Muscle layer of colon (tissue), 2 donors: ENCODE results near the gene THOC7.

Source experiments
- H3K27ac ChIP-seq: one replicate; pipeline ENCODE4 v1.7.0; 2013; ENCODE audit warnings: low read depth, mild to moderate bottlenecking, low read length, moderate library complexity
- H3K27me3 ChIP-seq, 2 donors: one replicate each; pipeline ENCODE4 v1.7.0; 2013; ENCODE audit warnings: low read length in 2 of 2, mild to moderate bottlenecking in 2 of 2; ENCODE audit not compliant: insufficient read depth in 2 of 2, control insufficient read depth in 1 of 2
- H3K36me3 ChIP-seq: one replicate; pipeline ENCODE4 v1.7.0; 2013; ENCODE audit warnings: mild to moderate bottlenecking, low read length; ENCODE audit not compliant: insufficient read depth
- H3K4me1 ChIP-seq: one replicate; pipeline ENCODE4 v1.7.0; 2013; ENCODE audit warnings: mild to moderate bottlenecking, low read length; ENCODE audit not compliant: insufficient read depth
- H3K4me3 ChIP-seq, 2 donors: one replicate each; pipeline ENCODE4 v1.7.0; 2013; ENCODE audit warnings: low read length in 2 of 2, low read depth in 1 of 2, mild to moderate bottlenecking in 1 of 2, moderate library complexity in 1 of 2
- H3K9ac ChIP-seq: one replicate; pipeline ENCODE4 v1.7.0; 2013; ENCODE audit warnings: low read length
- H3K9me3 ChIP-seq: one replicate; pipeline ENCODE4 v1.7.0; 2013; ENCODE audit warnings: mild to moderate bottlenecking, low read length
- donor health status: abdominal sarcoma.
- donor health status: Adenocarcinoma of cecum.

THOC7 gene

GRCh38 chr3:63857311-63857710 lies 6.3 kb downstream of the THOC7 start:
- no peaks in the 10 kb centered on the region for H3K9me3 ChIP-seq
- H3K27ac ChIP-seq = no peak overlapping the region
- no peaks in the 10 kb centered on the region for H3K27me3 ChIP-seq
- no peak overlapping the region for H3K4me3 ChIP-seq
- peaks cover 9% of the 10 kb centered on the region for H3K4me1 ChIP-seq
- no peak overlapping the region for H3K9ac ChIP-seq
- no peaks in the 10 kb centered on the region for H3K36me3 ChIP-seq

DNA sequence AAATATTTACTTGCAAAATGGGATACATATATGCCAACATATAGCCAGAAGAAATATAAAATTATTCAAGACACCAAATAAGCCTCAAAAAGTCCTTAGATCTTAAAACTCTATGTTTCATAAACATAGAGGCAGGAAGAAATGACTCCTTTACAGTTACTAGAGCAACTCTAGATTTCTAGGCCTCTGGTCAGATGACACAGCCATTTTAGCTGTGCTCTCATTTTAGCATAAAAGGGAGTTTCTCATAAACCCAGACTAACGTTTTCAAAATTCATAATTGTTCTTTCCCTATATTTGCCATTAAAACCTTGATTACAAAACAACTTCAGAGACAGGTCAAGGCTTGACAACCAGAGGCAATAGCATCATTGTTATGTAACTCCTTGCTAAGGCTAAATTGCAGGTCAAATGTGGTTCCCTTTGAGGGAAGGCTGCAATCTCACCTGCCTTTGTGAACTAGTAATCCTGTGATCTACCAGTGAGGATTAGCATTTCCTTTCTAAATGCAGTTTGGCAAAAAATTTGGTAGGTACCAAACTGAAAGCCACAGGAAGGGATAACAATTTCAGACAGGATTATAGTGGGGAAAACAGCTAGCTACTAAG lies 8.2 kb downstream of the THOC7 start:
- Histone ChIP-seq H3K36me3 (no peaks in the 10 kb centered on the region), H3K9ac (no peak overlapping the region), H3K27me3 (no peaks in the 10 kb centered on the region), H3K4me3 (no peak overlapping the region), H3K4me1 (no peaks in the 10 kb centered on the region), H3K27ac (no peak overlapping the region), H3K9me3 (no peaks in the 10 kb centered on the region)

DNA sequence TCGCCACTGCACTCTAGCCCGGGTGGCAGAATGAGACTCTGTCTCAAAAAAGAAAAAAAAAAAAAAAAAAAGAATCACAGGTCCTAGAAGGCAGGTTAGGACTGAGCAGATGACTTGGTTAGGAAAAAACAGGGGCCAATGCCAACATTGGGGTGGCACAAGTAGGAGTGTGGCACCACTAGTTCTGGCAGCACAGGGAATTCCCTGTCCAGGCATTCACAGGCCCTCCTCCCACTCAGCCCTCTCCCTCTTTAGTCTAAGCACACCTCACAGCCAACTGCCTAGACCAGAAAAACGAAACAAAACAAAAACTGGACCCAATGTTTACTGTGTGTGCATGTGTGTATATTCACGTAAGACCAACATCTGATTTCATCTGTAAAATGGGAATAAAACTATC lies 10.5 kb downstream of the THOC7 start:
- no peak overlapping the region for H3K27ac ChIP-seq
- no peak overlapping the region for H3K9ac ChIP-seq
- H3K27me3 ChIP-seq = no peaks in the 10 kb centered on the region
- no peaks in the 10 kb centered on the region for H3K4me1 ChIP-seq
- H3K9me3 ChIP-seq = no peaks in the 10 kb centered on the region
- no peaks in the 10 kb centered on the region for H3K36me3 ChIP-seq
- H3K4me3 ChIP-seq = no peak overlapping the region

DNA sequence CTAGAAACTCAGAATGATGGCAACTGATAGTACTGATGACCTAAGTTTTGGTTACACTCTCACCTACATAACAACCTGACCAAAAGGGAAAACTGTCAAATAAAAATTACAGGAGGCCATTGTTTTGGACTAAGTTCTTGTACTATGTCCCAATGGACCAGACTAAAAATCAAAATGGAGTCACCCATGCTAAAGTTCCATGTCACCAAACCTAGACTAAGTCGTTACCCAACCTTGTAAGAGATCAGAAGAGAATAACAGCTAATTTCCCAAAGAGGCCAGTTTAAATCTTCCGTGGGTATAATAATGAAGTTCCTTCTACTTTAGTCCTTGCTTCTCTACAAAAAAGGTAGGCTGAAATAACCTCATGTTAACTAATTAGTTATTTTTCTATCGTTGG lies 12.3 kb downstream of the THOC7 start:
- H3K27ac ChIP-seq = no peak overlapping the region
- no peak overlapping the region for H3K9ac ChIP-seq
- no peaks in the 10 kb centered on the region for H3K4me1 ChIP-seq
- H3K27me3 ChIP-seq = no peaks in the 10 kb centered on the region
- no peaks in the 10 kb centered on the region for H3K36me3 ChIP-seq
- no peak overlapping the region for H3K4me3 ChIP-seq
- no peaks in the 10 kb centered on the region for H3K9me3 ChIP-seq

DNA sequence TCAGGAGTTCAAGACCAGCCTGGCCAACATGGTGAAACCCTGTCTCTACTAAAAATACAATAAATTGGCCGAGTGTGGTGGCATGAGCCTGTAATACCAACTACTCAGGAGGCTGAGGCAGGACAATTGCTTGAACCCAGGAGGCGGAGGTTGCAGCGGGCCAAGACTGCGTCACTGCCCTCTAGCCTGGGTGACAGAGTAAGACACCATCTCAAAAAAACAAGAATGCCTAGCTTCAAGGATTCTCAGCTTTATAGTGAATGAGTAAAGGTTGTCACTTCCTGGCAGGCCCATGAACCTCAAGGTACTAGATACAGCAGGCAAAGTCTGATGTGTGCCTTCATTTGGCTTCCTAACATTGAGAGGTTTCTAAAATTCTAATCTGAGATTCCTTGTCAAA lies 14.4 kb downstream of the THOC7 start:
- Histone ChIP-seq H3K4me3 (no peak overlapping the region), H3K27me3 (no peaks in the 10 kb centered on the region), H3K27ac (no peak overlapping the region), H3K4me1 (no peaks in the 10 kb centered on the region), H3K9ac (no peak overlapping the region), H3K36me3 (no peaks in the 10 kb centered on the region), H3K9me3 (no peaks in the 10 kb centered on the region)

GRCh38 chr3:63847718-63848450 lies 15.7 kb downstream of the THOC7 start:
- no peaks in the 10 kb centered on the region for H3K4me1 ChIP-seq
- no peaks in the 10 kb centered on the region for H3K9me3 ChIP-seq
- H3K27ac ChIP-seq = no peak overlapping the region
- H3K27me3 ChIP-seq = no peaks in the 10 kb centered on the region
- no peaks in the 10 kb centered on the region for H3K36me3 ChIP-seq
- no peak overlapping the region for H3K4me3 ChIP-seq
- no peak overlapping the region for H3K9ac ChIP-seq

DNA sequence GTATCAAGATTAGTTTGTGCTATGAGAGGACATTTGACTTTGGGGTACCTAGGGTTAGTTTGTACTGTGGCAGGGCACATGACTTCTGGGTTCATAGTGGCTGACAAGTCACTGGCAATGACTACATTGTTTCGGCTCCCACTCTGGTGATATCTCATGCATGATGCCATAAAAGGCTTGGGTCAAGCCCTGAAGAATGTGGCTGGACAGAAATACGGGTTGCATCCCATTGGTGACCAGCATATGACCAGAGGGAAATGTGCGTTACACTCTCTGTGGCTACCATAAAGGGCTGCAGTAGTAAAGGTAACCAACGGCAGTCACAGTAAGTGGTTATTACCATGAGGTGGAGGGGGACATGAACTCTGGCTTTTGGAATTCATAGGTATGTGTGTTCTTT lies 18.4 kb downstream of the THOC7 start:
- no peaks in the 10 kb centered on the region for H3K36me3 ChIP-seq
- no peaks in the 10 kb centered on the region for H3K4me1 ChIP-seq
- no peak overlapping the region for H3K9ac ChIP-seq
- H3K27ac ChIP-seq = no peak overlapping the region
- no peaks in the 10 kb centered on the region for H3K9me3 ChIP-seq
- H3K4me3 ChIP-seq = no peak overlapping the region
- H3K27me3 ChIP-seq = no peaks in the 10 kb centered on the region

- Histone ChIP-seq H3K9me3 (no peaks in the 10 kb centered on the region), H3K36me3 (no peaks in the 10 kb centered on the region), H3K4me1 (no peaks in the 10 kb centered on the region), H3K4me3 (no peak overlapping the region), H3K27ac (no peak overlapping the region), H3K27me3 (no peaks in the 10 kb centered on the region), H3K9ac (no peak overlapping the region)
Observed at GRCh38 chr3:63842127-63842526, 21.5 kb downstream of the THOC7 start.

DNA sequence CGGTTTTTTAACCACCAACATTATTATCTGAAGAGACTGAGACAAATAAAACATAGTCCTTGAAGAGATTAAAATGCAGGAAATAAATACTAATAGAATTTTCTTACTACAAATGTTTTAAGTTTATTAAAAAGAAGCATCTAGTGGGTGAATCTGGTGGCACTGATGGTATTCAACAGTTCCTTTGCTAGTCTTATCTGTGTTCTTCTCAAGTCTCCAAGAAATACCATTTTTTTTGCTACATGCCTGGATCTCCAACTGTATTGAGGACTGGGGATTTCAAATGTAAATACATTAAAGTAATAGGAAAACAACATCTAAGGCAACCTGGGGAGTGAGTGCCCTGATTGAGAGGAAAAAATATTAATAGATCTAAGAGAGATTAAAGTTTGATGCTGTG lies 21.9 kb downstream of the THOC7 start:
- no peak overlapping the region for H3K27ac ChIP-seq
- H3K4me1 ChIP-seq = no peaks in the 10 kb centered on the region
- H3K36me3 ChIP-seq = no peaks in the 10 kb centered on the region
- H3K27me3 ChIP-seq = no peaks in the 10 kb centered on the region
- H3K9ac ChIP-seq = no peak overlapping the region
- no peaks in the 10 kb centered on the region for H3K9me3 ChIP-seq
- no peak overlapping the region for H3K4me3 ChIP-seq

DNA sequence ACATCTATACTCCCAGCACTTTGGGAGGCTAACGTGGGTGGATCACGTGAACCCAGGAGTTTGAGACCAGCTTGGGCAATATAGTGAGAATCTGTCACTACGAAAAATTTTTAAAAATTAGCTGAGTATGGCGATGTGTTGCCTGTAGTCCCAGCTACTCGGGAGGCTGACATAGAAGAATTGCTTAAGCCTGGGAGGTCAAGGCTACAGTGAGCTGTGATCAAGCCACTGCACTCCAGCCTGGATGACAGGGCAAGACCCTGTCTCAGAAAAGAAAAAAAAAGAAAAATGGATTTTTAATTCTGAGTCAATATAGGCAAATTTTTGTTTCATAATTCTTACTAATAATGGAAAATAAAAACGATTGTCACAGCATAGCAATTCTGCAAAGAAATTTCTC lies 31.2 kb downstream of the THOC7 start:
- Histone ChIP-seq H3K4me1 (no peaks in the 10 kb centered on the region), H3K4me3 (no peak overlapping the region), H3K9ac (no peak overlapping the region), H3K9me3 (no peaks in the 10 kb centered on the region), H3K27ac (no peak overlapping the region), H3K36me3 (peaks cover 17% of the 10 kb centered on the region), H3K27me3 (no peaks in the 10 kb centered on the region)

DNA sequence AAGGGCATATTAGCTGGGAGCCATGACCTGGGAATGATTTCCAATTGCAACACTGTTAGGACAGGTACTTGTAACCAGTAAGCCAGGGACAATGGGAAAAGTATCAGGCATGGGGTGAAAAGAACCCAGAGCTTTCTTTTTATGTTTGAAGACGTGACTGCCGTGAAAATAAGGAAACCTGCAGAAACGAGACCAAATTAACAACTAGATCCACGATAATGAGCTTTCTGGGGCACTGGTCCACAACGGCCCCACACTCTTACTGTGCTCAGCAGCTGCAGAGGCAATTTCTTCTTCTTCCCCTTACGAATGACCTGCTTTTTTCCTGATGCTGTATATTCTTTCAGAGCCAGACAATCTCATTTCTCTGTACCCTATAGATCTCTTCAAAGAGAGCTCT lies 33.1 kb downstream of the THOC7 start:
- H3K4me3 ChIP-seq = no peak overlapping the region
- H3K27ac ChIP-seq = no peak overlapping the region
- H3K27me3 ChIP-seq = no peaks in the 10 kb centered on the region
- H3K9ac ChIP-seq = no peak overlapping the region
- H3K36me3 ChIP-seq = peaks cover 17% of the 10 kb centered on the region
- H3K4me1 ChIP-seq = no peaks in the 10 kb centered on the region
- H3K9me3 ChIP-seq = no peaks in the 10 kb centered on the region

DNA sequence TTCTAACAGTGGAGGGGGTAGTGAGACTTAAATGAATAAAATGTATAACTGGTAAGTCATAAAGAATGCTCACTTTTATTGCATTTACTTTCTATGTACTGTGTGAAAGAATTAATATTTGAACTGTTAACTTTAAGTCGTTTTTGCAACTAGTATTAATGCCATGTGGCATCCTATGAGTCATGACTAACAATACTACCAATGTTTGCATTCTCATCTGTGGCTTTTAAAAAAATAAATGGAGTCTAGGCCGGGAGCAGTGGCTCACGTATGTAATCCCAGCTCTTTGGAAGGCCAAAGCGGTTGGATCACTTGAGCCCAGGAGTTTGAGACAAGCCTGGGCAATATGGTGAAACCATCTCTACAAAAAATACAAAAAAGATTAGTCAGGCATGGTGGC lies 39.3 kb downstream of the THOC7 start:
- H3K9ac ChIP-seq = no peak overlapping the region
- no peaks in the 10 kb centered on the region for H3K27me3 ChIP-seq
- H3K4me3 ChIP-seq = no peak overlapping the region
- no peaks in the 10 kb centered on the region for H3K9me3 ChIP-seq
- H3K36me3 ChIP-seq = no peaks in the 10 kb centered on the region
- H3K4me1 ChIP-seq = no peaks in the 10 kb centered on the region
- no peak overlapping the region for H3K27ac ChIP-seq
